ENCODE results near the gene SORL1-AS1.

The SORL1-AS1 gene

GRCh38 chr11:121456816-121457431 lies 4.2 kb upstream of the SORL1-AS1 start:
- Mint-ChIP-seq H3K4me3 (peak overlapping the region in 1 of 2 experiments; percentile 30; a peak in 2 of 5 replicates), H3K27ac (peak overlapping the region; percentile 42 to 76 (median 73); a peak in 6 of 7 replicates), H3K4me1 (peaks cover 78 to 84% of the 10 kb centered on the region in 2 experiments), H3K27me3 (ENCODE audit: low read depth) (no peaks in the 10 kb centered on the region), H3K9me3 (no peaks in the 10 kb centered on the region), H3K36me3 (ENCODE audit: insufficient read depth in 1 of 3, low read depth in 3 of 3) (peaks cover 5 to 6% (median 6%) of the 10 kb centered on the region in 3 experiments)
- Histone ChIP-seq H3K23ac (ENCODE audit: insufficient read length, low read depth, low read length) (no peak overlapping the region), H2AK5ac (ENCODE audit: insufficient read length, low read length) (no peak overlapping the region), H3K9ac (ENCODE audit: extremely low read depth, insufficient read length, low read length) (no peak overlapping the region), H2AFZ (ENCODE audit: low read length) (no peak overlapping the region), H2BK15ac (ENCODE audit: low read depth, low read length) (no peak overlapping the region), H3K27me3 (ENCODE audit: insufficient read depth, low read length) (no peaks in the 10 kb centered on the region), H3K4me2 (ENCODE audit: insufficient read depth, insufficient read length, low read length) (no peak overlapping the region), H4K5ac (ENCODE audit: insufficient read length, low read depth, low read length) (no peak overlapping the region), H3T11ph (ENCODE audit: low read length) (no peak overlapping the region), H2BK20ac (ENCODE audit: low read depth, low read length, poor library complexity, severe bottlenecking) (no peak overlapping the region), H3K79me1 (ENCODE audit: insufficient read depth, low read depth, low read length, poor library complexity, severe bottlenecking) (peaks cover 4% of the 10 kb centered on the region), H4K20me1 (ENCODE audit: control insufficient read depth, insufficient read depth, insufficient read length) (no peaks in the 10 kb centered on the region), H3K23me2 (ENCODE audit: insufficient read length, low read depth, low read length, poor library complexity, severe bottlenecking) (peaks cover 12% of the 10 kb centered on the region), H3K27ac (ENCODE audit: insufficient read length, low read depth, low read length) (no peak overlapping the region), H4K8ac (replicated peaks; ENCODE audit: insufficient read length, low read depth, low read length) (no peak overlapping the region), H4K91ac (ENCODE audit: insufficient read length, low read depth, low read length) (no peak overlapping the region), H2BK120ac (ENCODE audit: low read depth, low read length, poor library complexity, severe bottlenecking) (no peak overlapping the region), H3K18ac (ENCODE audit: insufficient read length, low read depth, low read length) (no peak overlapping the region), H3K9me3 (ENCODE audit: control insufficient read depth, low read depth, low read length) (no peaks in the 10 kb centered on the region), H3K14ac (ENCODE audit: insufficient read depth, low read length) (no peak overlapping the region), H3K4me1 (ENCODE audit: insufficient read depth, low read length) (peaks cover 17% of the 10 kb centered on the region; the same call in 1 of the 2 replicates), H2BK5ac (ENCODE audit: insufficient read length, low read length) (no peak overlapping the region), H3K4ac (ENCODE audit: low read depth, low read length) (no peak overlapping the region), H3K79me2 (ENCODE audit: insufficient read depth, low read length) (peaks cover 34% of the 10 kb centered on the region; the same call in 1 of the 2 replicates), H2BK12ac (ENCODE audit: insufficient read length, low read depth, low read length) (no peak overlapping the region), H3K56ac (ENCODE audit: insufficient read length, low read depth, low read length) (no peak overlapping the region)
- 100% methylated on average over 2 of the region's 11 CpGs for WGBS (ENCODE audit: extremely low coverage, insufficient read length, low lambda C conversion rate)
- no peak for TF ChIP-seq CTCF (conservative IDR thresholded peaks at IDR 0.05)
- no peak for DNase-seq
